Osteocyte (in vitro differentiated cells): ENCODE measurements around the gene FRZB. TPM values are rescaled to one million over a fixed set of nuclear protein-coding genes. Genes with fewer than 3 reads are reported as not detected.

Experiments
- DNase-seq: peaks from one replicate; pipeline ENCODE4 v3.0.0; 2021; ENCODE audit warnings: mixed read lengths; ENCODE audit not compliant: unreplicated experiment; ENCODE audit errors: extremely low spot score
- H3K27ac Mint-ChIP-seq: one replicate; pipeline ENCODE4 v1.8.0; 2021; ENCODE audit warnings: mild to moderate bottlenecking, mixed read lengths; ENCODE audit not compliant: unreplicated experiment
- H3K27me3 Mint-ChIP-seq: one replicate; pipeline ENCODE4 v1.8.0; 2021; ENCODE audit warnings: mixed read lengths; ENCODE audit not compliant: unreplicated experiment
- H3K36me3 Mint-ChIP-seq: one replicate; pipeline ENCODE4 v1.8.0; 2021; ENCODE audit warnings: mixed read lengths; ENCODE audit not compliant: unreplicated experiment
- H3K4me1 Mint-ChIP-seq: one replicate; pipeline ENCODE4 v1.8.0; 2021; ENCODE audit warnings: mixed read lengths; ENCODE audit not compliant: unreplicated experiment
- H3K4me3 Mint-ChIP-seq: one replicate; pipeline ENCODE4 v1.8.0; 2021; ENCODE audit warnings: mild to moderate bottlenecking, moderate library complexity, mixed read lengths; ENCODE audit not compliant: unreplicated experiment
- H3K9me3 Mint-ChIP-seq: one replicate; pipeline ENCODE4 v1.8.0; 2021; ENCODE audit warnings: mixed read lengths; ENCODE audit not compliant: unreplicated experiment
- CTCF ChIP-seq: fragments of 200-600 bp; sonication (generic); IDR thresholded peaks from 2 replicates; pipeline ENCODE4 v1.5.0; 2021; ENCODE audit warnings: antibody characterized with exemption, mild to moderate bottlenecking, moderate library complexity
- total RNA-seq: library from RNA; stranded (reverse); gene quantifications from 2 replicates; pipeline ENCODE4 v1.2.1, GENCODE V29; 2021

Gene FRZB
- total RNA-seq, 1 donor from 2014 or later: 46.6 TPM

GRCh38 chr2:182866095-182866460, 359 bp downstream of the FRZB start:
- Mint-ChIP-seq H3K4me1 (peaks cover 54% of the 10 kb centered on the region), H3K27me3 (peaks cover 15% of the 10 kb centered on the region), H3K27ac (peak overlapping the region; percentile 9), H3K9me3 (no peaks in the 10 kb centered on the region), H3K4me3 (peak overlapping the region; percentile 76), H3K36me3 (peaks cover 3% of the 10 kb centered on the region)
- no peak for DNase-seq
- TF ChIP-seq CTCF: no peak

DNA sequence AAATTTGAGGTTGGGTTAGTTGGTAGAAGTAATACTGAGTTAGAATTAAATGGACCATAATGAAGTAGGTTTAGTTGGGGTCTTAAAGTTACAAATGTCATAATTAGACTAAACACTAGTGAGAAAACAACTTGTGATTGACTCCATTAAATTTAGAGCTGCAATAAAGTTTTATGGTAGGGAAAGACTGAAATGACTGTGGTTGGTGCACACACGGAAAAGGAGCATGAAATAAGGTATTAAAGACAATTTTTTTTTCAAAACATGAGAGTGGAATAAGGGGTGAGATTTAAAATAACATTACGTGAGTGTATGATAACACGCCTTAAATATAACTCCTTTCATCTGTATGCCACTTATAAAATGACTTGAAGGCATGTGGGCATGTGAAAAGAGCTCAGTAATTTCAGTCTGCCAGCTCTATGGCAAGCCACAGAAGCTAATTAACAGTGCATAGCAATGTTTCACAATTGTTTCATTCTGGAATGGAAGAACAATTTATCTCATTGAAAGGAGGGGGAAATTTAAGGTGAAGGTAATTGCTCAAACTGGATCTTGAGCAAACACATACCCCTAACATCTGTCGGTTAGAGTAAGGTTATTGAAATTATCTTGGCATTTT, 1.4 kb downstream of the FRZB start:
- Mint-ChIP-seq H3K27me3 (peaks cover 15% of the 10 kb centered on the region), H3K36me3 (peaks cover 6% of the 10 kb centered on the region), H3K27ac (no peak overlapping the region), H3K4me3 (peak overlapping the region; percentile 76), H3K4me1 (peaks cover 54% of the 10 kb centered on the region), H3K9me3 (no peaks in the 10 kb centered on the region)
- no peak for TF ChIP-seq CTCF
- no peak for DNase-seq

- H3K27ac Mint-ChIP-seq: no peak overlapping the region
- H3K4me3 Mint-ChIP-seq: no peak overlapping the region
- H3K4me1 Mint-ChIP-seq: peaks cover 53% of the 10 kb centered on the region
- no peak for DNase-seq
- H3K9me3 Mint-ChIP-seq: no peaks in the 10 kb centered on the region
- no peak for TF ChIP-seq CTCF
- peaks cover 15% of the 10 kb centered on the region for H3K27me3 Mint-ChIP-seq
- peaks cover 6% of the 10 kb centered on the region for H3K36me3 Mint-ChIP-seq
These were observed 2.8 kb downstream of the FRZB start for GRCh38 chr2:182863642-182864041.

- H3K4me3 Mint-ChIP-seq: no peak overlapping the region
- peaks cover 5% of the 10 kb centered on the region for H3K9me3 Mint-ChIP-seq
- H3K27me3 Mint-ChIP-seq: peaks cover 11% of the 10 kb centered on the region
- H3K27ac Mint-ChIP-seq: peak overlapping the region; percentile 2
- no peak for DNase-seq
- H3K36me3 Mint-ChIP-seq: peaks cover 9% of the 10 kb centered on the region
- no peak for TF ChIP-seq CTCF
- H3K4me1 Mint-ChIP-seq: peaks cover 40% of the 10 kb centered on the region
These were observed 4.3 kb downstream of the FRZB start for GRCh38 chr2:182862091-182862490.

- H3K36me3 Mint-ChIP-seq: peaks cover 18% of the 10 kb centered on the region
- peaks cover 31% of the 10 kb centered on the region for H3K4me1 Mint-ChIP-seq
- H3K27me3 Mint-ChIP-seq: peaks cover 11% of the 10 kb centered on the region
- no peak overlapping the region for H3K27ac Mint-ChIP-seq
- H3K9me3 Mint-ChIP-seq: peaks cover 16% of the 10 kb centered on the region
- no peak for DNase-seq
- no peak overlapping the region for H3K4me3 Mint-ChIP-seq
- TF ChIP-seq CTCF: no peak
These were observed 5.6 kb downstream of the FRZB start for GRCh38 chr2:182860858-182861257.
